ENCODE data around the gene ITCH.
"Not testable (repeated sequence)": the region's sequence is repeated elsewhere in the genome, so short reads cannot be mapped to it uniquely, and the experiment has no call there.

Gene ITCH

DNA sequence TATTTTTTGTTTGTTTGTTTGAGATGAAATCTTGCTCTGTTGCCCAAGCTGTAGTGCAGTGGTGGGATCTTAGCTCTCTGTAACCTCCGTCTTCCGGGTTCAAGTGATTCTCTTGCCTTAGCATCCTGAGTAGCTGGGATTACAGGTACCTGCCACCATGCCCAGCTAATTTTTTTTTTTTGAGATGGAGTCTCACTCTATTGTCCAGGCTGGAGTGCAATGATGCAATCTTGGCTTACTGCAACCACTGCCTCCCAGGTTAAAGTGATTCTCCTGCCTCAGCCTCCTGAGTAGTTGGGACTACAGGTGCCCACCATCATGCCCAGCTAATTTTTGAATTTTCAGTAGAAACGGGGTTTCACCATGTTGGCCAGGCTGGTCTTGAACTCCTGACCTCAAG is 78.3 kb downstream of the ITCH start:
- H2BK120ac ChIP-seq (ENCODE audit: insufficient read depth, low read length, poor library complexity); H3K9ac ChIP-seq (ENCODE audit: low read length); H3K79me1 ChIP-seq (ENCODE audit: low read length); H4K12ac ChIP-seq (ENCODE audit: low read depth, low read length); H3K4me1 ChIP-seq (ENCODE audit: control insufficient read depth in 1 of 2, insufficient read depth in 2 of 2, low read length in 2 of 2); H4K8ac ChIP-seq (ENCODE audit: low read depth, low read length); DNase-seq; H2BK12ac ChIP-seq (ENCODE audit: low read length); H3K27ac ChIP-seq (ENCODE audit: low read depth, low read length); H3K4ac ChIP-seq (ENCODE audit: low read depth, low read length); H3K18ac ChIP-seq (ENCODE audit: low read length); H3K14ac ChIP-seq (ENCODE audit: low read length); H3K4me3 ChIP-seq (ENCODE audit: low read depth, low read length); H2AK5ac ChIP-seq (ENCODE audit: low read length); H2BK5ac ChIP-seq (ENCODE audit: low read depth, low read length, poor library complexity); H4K91ac ChIP-seq (ENCODE audit: low read depth, low read length); H3K23ac ChIP-seq (ENCODE audit: low read length); H2AFZ ChIP-seq (ENCODE audit: insufficient read depth, low read length, poor library complexity); H3K9me3 ChIP-seq (ENCODE audit: insufficient read depth, low read depth, low read length); H3K4me2 ChIP-seq (ENCODE audit: low read length); H3K27me3 ChIP-seq (ENCODE audit: insufficient read depth, low read length); H3K79me2 ChIP-seq (ENCODE audit: control insufficient read depth, insufficient read depth, low read length, poor library complexity): not testable (repeated sequence)
- no CpG with 5 or more reads among the region's 3 CpGs for WGBS (ENCODE audit: extremely low coverage, insufficient coverage, insufficient read length)
- peaks cover 39 to 42% of the 10 kb centered on the region in 2 experiments for H3K36me3 ChIP-seq (ENCODE audit: control insufficient read depth in 1 of 2, insufficient read depth in 2 of 2, low read length in 2 of 2)

DNA sequence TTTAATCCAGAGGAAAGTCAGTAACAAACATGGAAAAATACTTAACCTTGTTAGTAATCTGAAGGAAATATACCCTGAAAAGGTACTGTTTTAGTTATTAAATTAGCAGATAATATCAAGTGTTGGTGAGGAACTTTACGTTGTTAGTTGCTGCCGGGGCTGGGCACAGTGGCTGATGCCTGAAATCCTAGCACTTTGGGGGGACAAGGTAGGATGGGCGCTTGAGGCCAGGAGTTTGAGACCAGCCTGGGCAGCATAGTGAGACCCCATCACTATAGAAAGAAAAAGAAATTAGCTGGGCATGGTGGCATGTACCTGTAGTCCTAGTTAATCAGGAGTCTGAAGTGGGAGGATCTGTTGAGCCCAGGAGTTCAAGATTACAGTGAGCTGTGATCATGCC is 80.5 kb downstream of the ITCH start:
- Histone ChIP-seq H2BK5ac (ENCODE audit: low read depth, low read length, poor library complexity) (no peak overlapping the region), H2BK120ac (ENCODE audit: insufficient read depth, low read length, poor library complexity) (no peak overlapping the region), H3K79me1 (ENCODE audit: low read length) (no peaks in the 10 kb centered on the region), H3K4me2 (ENCODE audit: low read length) (no peak overlapping the region), H3K79me2 (ENCODE audit: control insufficient read depth, insufficient read depth, low read length, poor library complexity) (no peaks in the 10 kb centered on the region), H3K27me3 (ENCODE audit: insufficient read depth, low read length) (no peaks in the 10 kb centered on the region), H3K4me1 (ENCODE audit: control insufficient read depth in 1 of 2, insufficient read depth in 2 of 2, low read length in 2 of 2) (no peaks in the 10 kb centered on the region), H2AK5ac (ENCODE audit: low read length) (no peak overlapping the region), H4K91ac (ENCODE audit: low read depth, low read length) (no peak overlapping the region), H3K9ac (ENCODE audit: low read length) (no peak overlapping the region), H2AFZ (ENCODE audit: insufficient read depth, low read length, poor library complexity) (no peak overlapping the region), H3K18ac (ENCODE audit: low read length) (no peak overlapping the region), H3K27ac (ENCODE audit: low read depth, low read length) (no peak overlapping the region), H3K4me3 (ENCODE audit: low read depth, low read length) (no peak overlapping the region), H3K23ac (ENCODE audit: low read length) (no peak overlapping the region), H2BK12ac (ENCODE audit: low read length) (no peak overlapping the region), H3K9me3 (ENCODE audit: insufficient read depth, low read depth, low read length) (peaks cover 2% of the 10 kb centered on the region), H3K36me3 (ENCODE audit: control insufficient read depth in 1 of 2, insufficient read depth in 2 of 2, low read length in 2 of 2) (peaks cover 39% of the 10 kb centered on the region in 2 experiments), H3K4ac (ENCODE audit: low read depth, low read length) (no peak overlapping the region), H4K12ac (ENCODE audit: low read depth, low read length) (no peak overlapping the region), H4K8ac (ENCODE audit: low read depth, low read length) (no peak overlapping the region), H3K14ac (ENCODE audit: low read length) (no peak overlapping the region)
- WGBS (ENCODE audit: extremely low coverage, insufficient coverage, insufficient read length), result no CpG with 5 or more reads among the region's 3 CpGs
- DNase-seq, result no peak

DNA sequence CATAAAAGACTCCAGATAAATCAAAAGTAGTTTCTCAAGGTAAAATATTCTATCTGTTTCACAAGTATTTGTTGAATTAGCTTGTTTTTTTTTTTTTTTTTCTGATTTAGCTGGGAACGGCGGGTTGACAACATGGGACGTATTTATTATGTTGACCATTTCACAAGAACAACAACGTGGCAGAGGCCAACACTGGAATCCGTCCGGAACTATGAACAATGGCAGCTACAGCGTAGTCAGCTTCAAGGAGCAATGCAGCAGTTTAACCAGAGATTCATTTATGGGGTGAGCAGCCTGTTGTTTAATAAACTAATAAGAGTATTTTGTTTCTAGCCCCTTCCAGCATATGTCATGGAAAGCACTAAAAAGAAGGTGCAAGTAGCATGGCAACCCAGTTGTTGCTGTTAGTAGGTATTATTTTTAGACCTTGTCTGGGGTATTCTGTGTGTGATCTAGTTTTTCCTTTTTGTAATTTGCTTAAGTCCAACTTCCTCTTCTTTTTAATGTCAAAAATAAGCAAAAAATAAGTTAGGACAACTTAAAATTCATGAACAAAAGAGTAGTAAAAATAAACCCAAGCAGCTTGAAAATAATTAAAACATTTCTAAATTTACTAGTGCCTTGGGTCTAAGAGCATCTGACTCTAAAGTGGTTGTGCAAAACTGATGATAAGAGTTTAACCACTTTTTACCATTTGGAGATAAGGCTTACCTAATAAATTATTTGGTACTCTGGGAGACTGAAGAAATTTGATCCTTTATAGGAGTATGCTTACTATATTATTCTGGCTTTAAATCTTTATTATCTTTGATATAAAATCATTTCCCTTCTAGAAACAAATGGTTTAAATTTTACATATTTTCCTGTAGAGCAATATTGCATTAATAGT is 82.3 kb downstream of the ITCH start:
- no peak overlapping the region for H2AFZ ChIP-seq (ENCODE audit: insufficient read depth, low read length, poor library complexity)
- H3K79me1 ChIP-seq (ENCODE audit: low read length), result no peaks in the 10 kb centered on the region
- no peak overlapping the region for H2BK120ac ChIP-seq (ENCODE audit: insufficient read depth, low read length, poor library complexity)
- H2BK5ac ChIP-seq (ENCODE audit: low read depth, low read length, poor library complexity), result no peak overlapping the region
- H3K23ac ChIP-seq (ENCODE audit: low read length), result no peak overlapping the region
- no peak overlapping the region for H3K27ac ChIP-seq (ENCODE audit: low read depth, low read length)
- no peak overlapping the region for H4K12ac ChIP-seq (ENCODE audit: low read depth, low read length)
- H3K36me3 ChIP-seq (ENCODE audit: control insufficient read depth in 1 of 2, insufficient read depth in 2 of 2, low read length in 2 of 2), result peaks cover 32 to 33% of the 10 kb centered on the region in 2 experiments
- no peak overlapping the region for H2BK12ac ChIP-seq (ENCODE audit: low read length)
- H4K8ac ChIP-seq (ENCODE audit: low read depth, low read length), result no peak overlapping the region
- H3K79me2 ChIP-seq (ENCODE audit: control insufficient read depth, insufficient read depth, low read length, poor library complexity), result no peaks in the 10 kb centered on the region
- H3K14ac ChIP-seq (ENCODE audit: low read length), result no peak overlapping the region
- H3K9me3 ChIP-seq (ENCODE audit: insufficient read depth, low read depth, low read length), result peaks cover 2% of the 10 kb centered on the region
- H3K4ac ChIP-seq (ENCODE audit: low read depth, low read length), result no peak overlapping the region
- H3K4me1 ChIP-seq (ENCODE audit: control insufficient read depth in 1 of 2, insufficient read depth in 2 of 2, low read length in 2 of 2), result no peaks in the 10 kb centered on the region
- WGBS (ENCODE audit: extremely low coverage, insufficient coverage, insufficient read length), result no CpG with 5 or more reads among the region's 7 CpGs
- H3K9ac ChIP-seq (ENCODE audit: low read length), result no peak overlapping the region
- no peak overlapping the region for H3K4me2 ChIP-seq (ENCODE audit: low read length)
- H3K18ac ChIP-seq (ENCODE audit: low read length), result no peak overlapping the region
- no peak overlapping the region for H3K4me3 ChIP-seq (ENCODE audit: low read depth, low read length)
- no peak overlapping the region for H2AK5ac ChIP-seq (ENCODE audit: low read length)
- no peak overlapping the region for H4K91ac ChIP-seq (ENCODE audit: low read depth, low read length)
- no peaks in the 10 kb centered on the region for H3K27me3 ChIP-seq (ENCODE audit: insufficient read depth, low read length)
- no peak for DNase-seq

DNA sequence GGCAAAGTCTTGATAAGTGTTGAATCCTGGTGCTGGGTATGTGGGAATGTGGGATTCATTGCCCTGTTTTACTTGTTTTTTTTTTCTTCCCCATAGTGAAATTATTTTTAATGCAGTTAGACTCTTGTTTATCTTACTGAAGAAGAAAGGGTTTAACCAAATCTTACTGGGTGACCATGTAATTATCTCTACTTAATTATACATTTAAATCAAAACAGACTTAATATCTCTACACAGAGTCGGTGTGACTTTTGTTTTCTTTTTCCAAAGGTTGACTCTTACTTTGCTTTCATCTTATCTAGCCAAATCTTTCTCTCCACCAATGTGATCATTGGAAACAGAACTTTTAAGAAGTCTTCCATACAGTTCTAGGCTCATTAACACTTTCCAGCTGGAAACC is 85.4 kb downstream of the ITCH start:
- Histone ChIP-seq H2AFZ (ENCODE audit: insufficient read depth, low read length, poor library complexity) (no peak overlapping the region), H3K18ac (ENCODE audit: low read length) (no peak overlapping the region), H3K4ac (ENCODE audit: low read depth, low read length) (no peak overlapping the region), H2BK12ac (ENCODE audit: low read length) (no peak overlapping the region), H2AK5ac (ENCODE audit: low read length) (no peak overlapping the region), H3K27me3 (ENCODE audit: insufficient read depth, low read length) (no peaks in the 10 kb centered on the region), H3K9me3 (ENCODE audit: insufficient read depth, low read depth, low read length) (peaks cover 1% of the 10 kb centered on the region), H2BK120ac (ENCODE audit: insufficient read depth, low read length, poor library complexity) (no peak overlapping the region), H3K14ac (ENCODE audit: low read length) (no peak overlapping the region), H3K9ac (ENCODE audit: low read length) (no peak overlapping the region), H3K4me1 (ENCODE audit: control insufficient read depth in 1 of 2, insufficient read depth in 2 of 2, low read length in 2 of 2) (no peaks in the 10 kb centered on the region), H4K8ac (ENCODE audit: low read depth, low read length) (no peak overlapping the region), H3K79me1 (ENCODE audit: low read length) (no peaks in the 10 kb centered on the region), H3K36me3 (ENCODE audit: control insufficient read depth in 1 of 2, insufficient read depth in 2 of 2, low read length in 2 of 2) (peaks cover 24 to 28% of the 10 kb centered on the region in 2 experiments), H4K12ac (ENCODE audit: low read depth, low read length) (no peak overlapping the region), H3K27ac (ENCODE audit: low read depth, low read length) (no peak overlapping the region), H3K79me2 (ENCODE audit: control insufficient read depth, insufficient read depth, low read length, poor library complexity) (no peaks in the 10 kb centered on the region), H3K4me3 (ENCODE audit: low read depth, low read length) (no peak overlapping the region), H2BK5ac (ENCODE audit: low read depth, low read length, poor library complexity) (no peak overlapping the region), H3K4me2 (ENCODE audit: low read length) (no peak overlapping the region), H4K91ac (ENCODE audit: low read depth, low read length) (no peak overlapping the region), H3K23ac (ENCODE audit: low read length) (no peak overlapping the region)
- no CpG with 5 or more reads among the region's 1 CpG for WGBS (ENCODE audit: extremely low coverage, insufficient coverage, insufficient read length)
- no peak for DNase-seq
